HG02763 (cell line): Measurements from ENCODE around the gene NEK9.
A peak's percentile ranks its signal among the peaks of the same experiment; 100 is the strongest.
"Not testable (repeated sequence)": the region's sequence is repeated elsewhere in the genome, so short reads cannot be mapped to it uniquely, and the experiment has no call there.

Experiments
- ATAC-seq: cut with Tn5 transposase; IDR thresholded peaks from one replicate; pipeline ENCODE4 v1.9.1; 2021; ENCODE audit warnings: mild to moderate bottlenecking, moderate library complexity; ENCODE audit not compliant: unreplicated experiment

NEK9 gene

DNA sequence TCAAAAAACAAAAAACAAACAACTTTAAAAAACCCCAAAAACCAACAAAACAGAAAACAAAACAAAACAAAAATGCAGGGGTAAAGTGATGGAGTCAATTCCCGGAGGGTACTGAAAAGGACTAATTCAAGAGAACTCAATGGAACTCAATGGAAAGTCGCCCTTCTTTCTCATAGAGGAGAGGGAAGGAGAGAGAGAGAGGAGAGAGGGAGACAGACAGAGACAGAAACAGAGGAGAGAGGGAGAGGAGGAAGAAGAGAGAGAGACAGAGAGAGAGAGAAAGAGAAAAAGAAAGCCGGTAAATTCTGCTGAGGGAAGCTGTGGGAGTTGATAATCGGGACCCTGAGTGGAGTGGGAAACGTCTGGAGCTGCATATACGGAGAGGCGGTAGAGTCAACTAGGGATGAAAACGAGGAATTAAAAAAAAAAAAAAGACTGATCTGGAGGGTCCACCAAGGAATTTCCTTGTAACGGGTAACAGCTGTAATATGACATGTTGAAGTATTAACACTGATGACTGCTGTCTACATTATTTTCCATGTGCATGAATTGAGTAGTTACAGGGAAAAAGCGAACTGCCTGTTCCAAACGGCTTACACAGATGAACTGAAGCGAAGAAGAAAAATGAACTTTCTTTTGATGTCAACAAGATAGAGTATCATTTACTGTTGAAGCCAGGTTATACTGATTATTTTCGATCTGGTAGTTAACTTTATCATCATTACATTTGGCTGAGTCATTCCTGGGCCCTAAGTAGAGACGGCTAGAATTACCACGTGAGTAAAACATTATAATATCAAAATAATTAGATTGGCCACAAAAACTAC is 58.3 kb downstream of the NEK9 start:
- no peak for ATAC-seq

GRCh38 chr14:75067765-75068164 is 59.1 kb downstream of the NEK9 start:
- ATAC-seq: not testable (repeated sequence)

- ATAC-seq: no peak
These were observed 59.6 kb downstream of the NEK9 start for GRCh38 chr14:75067212-75067611.

DNA sequence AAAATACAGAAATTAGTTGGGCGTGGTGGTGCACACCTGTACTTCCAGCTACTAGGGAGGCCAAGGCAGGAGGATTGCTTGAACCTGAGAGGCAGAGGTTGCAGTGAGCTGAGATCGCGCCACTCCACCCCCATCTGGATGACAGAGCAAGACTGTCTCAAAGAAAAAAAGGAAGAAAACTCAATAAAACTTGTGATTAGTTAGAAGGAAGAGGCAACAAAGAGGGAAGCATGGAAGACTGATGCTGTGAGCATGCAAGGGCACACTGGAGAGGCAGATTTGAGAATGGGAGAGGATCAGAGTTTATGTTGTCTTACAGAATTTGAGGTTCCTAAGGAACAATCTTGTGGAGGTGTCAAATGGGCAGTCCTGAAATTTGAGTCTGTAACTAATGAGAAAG is 60.2 kb downstream of the NEK9 start:
- ATAC-seq: no peak

GRCh38 chr14:75064205-75064567 is 62.7 kb downstream of the NEK9 start:
- peak; percentile 7 for ATAC-seq

- peak; percentile 96 for ATAC-seq
These were observed 63.2 kb downstream of the NEK9 start, which contains the start of gene ACYP1 for GRCh38 chr14:75063491-75064204. Gene ACYP1 (minus strand): TSS chr14:75064024. CDS start chr14:75063553, 471 bp downstream.

DNA sequence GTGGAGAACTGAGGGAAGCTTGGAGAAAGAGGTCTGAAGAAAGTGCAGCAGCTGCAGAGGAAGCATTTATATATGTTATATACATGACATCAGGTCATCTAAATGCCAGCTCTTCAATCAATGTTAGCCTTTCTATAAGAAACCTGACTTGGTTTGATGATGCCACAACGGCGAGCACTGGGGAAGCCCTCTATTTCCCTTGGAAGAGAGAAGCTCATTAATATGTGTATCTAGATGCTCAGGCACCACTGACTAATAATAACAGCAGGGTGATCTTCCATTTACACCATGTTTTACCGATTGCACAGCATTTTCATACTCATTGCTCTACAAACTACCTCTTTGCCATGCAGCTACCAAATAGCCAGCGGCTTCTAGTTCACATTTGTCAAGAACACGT is 63.8 kb downstream of the NEK9 start:
- no peak for ATAC-seq

DNA sequence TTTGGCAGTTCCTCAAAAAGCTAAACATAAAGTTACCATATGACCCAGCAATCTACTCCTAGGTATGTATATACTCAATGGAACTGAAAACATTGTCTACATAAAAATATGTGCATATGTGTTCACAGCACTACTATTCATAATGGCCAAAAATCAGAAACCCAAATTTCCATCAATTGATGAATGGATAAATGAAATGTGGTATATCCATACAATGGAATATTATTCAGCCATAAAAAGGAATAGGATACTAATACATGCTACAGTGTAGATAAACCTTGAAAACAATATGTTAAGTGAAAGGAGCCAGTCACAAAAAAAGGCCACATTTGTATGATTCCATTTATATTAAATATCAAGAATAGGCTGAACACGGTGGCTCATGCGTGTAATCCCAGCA is 66.4 kb downstream of the NEK9 start:
- no peak for ATAC-seq

DNA sequence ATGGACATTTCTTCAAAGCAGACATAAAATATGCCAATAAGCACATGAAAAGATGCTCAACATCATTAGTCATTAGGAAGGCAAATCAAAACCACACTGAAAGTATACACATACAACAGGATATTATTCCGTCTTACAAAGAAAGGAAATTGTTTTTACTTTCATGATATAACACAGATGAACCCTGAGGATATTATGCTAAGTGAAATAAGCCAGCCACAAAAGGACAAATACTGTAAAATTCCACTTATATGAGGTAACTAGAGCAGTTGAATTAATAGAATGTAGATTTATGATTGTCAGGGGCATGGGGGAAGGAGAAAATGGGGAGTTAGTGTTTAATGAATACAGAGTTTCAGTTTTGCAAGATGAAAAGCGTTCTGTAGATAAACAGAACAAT is 67.2 kb downstream of the NEK9 start:
- ATAC-seq: no peak

DNA sequence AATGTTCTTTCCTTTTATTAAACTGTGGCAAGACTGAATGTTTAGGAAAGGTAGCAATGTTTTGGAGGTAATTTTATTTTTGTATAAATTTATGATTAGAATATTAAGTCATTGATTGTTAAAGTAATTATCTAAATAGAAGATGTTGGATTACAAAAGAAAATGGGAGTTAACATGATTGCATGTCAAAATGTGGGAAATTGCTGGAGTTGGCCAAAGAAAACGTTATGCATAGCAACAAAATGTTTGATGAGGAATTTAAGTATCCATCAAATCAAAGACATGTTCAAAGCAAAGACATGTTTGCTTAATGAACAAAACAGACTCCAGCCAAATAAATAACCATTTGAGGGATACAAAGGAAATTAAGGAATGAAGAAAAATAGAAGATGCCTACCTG is 72.4 kb downstream of the NEK9 start:
- ATAC-seq: no peak

GRCh38 chr14:75053396-75054291 is 73.2 kb downstream of the NEK9 start:
- ATAC-seq: no peak

DNA sequence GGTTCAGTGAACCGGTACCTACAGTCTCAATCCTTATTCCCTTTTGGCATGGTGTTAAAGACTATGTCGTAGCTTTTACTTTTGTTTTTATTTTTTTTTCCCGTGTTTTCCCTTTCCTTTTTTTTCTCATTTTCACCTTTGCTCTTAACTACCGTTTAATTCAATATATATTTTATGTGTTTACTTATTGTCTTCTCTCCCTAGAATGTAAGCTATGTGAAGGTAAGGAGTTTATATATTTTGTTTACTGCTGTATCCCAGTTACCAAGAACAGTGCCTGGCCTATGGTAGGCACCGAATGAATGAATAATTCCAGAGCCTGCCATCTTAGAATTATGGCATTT is 75.3 kb downstream of the NEK9 start:
- no peak for ATAC-seq

DNA sequence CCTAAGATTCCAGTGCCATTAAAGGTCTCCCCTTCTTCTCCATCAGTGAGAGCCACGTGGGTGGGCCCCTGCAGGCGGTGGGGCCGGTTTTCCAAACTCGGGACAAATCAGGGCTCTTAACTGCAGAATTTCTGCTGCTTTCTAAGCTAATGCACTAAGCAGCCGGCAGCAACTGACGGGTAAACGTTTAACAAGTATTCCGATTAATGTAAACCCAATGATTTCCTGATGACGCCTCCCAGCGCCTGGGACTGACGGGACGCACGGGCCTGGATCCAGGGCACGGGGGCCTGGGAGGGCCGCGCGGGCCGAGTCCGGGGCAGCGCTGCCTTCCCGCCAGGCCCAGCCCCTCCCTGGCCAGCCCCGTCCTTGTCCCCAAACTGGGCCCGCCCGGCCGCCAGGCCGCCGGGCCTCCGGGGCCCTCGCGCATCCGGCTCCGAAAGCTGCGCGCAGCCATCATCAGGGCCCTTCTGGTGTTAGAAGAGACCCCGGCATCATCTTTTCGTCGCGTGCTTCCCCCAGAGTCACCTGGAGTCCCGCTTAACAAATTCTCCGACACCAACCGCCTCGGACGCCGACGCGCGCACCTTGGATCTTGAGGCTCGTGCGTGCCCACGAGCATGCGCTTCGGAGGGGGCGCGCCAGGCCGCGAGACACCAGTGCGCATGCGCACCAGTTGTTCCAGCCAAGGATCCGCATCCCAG is 75.8 kb downstream of the NEK9 start, which contains the start of gene MLH3:
TSS of gene MLH3 (minus strand) at position 616 of the 704 bp plus-strand sequence. CDS start 1,812 bp downstream, outside the sequence.
- peak; percentile 67 for ATAC-seq

GRCh38 chr14:75049731-75050201 is 77.1 kb downstream of the NEK9 start:
- no peak for ATAC-seq

GRCh38 chr14:75049136-75049535 is 77.7 kb downstream of the NEK9 start:
- ATAC-seq: no peak

GRCh38 chr14:75048101-75048500 is 78.7 kb downstream of the NEK9 start:
- ATAC-seq: no peak

- ATAC-seq: no peak
These were observed 79.3 kb downstream of the NEK9 start for GRCh38 chr14:75047506-75047905.

DNA sequence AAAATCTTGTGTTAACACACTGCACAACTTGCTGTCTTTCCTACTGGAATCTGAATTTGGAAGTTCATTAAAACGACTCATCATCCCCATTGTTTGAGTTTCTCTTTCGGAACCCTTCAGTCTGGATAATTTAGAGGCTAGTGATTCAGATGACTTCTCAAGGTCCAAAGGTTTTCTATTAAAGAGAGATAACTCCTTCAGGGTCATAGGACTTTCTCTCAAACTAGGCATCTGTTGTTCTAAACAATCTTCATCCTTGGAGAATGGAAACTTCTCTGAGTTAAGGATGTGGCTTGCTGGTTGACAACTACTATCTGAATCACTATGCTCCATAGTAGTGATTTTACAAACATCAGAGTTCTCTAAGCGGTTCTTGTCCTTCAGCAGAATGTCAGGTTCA is 79.9 kb downstream of the NEK9 start:
- no peak for ATAC-seq

- ATAC-seq: no peak
These were observed 80.6 kb downstream of the NEK9 start for GRCh38 chr14:75046275-75046674.

DNA sequence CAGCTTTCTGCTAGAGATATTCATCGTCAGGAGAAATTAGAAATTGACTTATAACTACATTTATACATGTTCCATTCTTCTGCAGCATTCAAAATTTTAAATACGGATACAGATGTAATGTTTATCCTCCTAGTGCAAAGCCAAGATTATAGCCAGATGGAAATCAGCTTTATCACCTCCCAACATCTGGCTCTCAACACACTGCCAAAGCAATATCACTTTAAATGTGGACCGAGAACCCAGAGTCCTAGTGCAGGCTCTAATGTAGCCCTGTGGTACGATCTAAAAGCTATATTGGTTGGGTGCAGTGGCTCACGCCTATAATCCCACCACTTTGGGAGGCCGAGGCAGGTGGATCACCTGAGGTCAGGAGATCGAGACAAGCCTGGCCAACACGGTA is 82.1 kb downstream of the NEK9 start:
- no peak for ATAC-seq

GRCh38 chr14:75044322-75044721 is 82.5 kb downstream of the NEK9 start:
- no peak for ATAC-seq
